H1 (cell line): ENCODE measurements around the gene TRIM28. TPM values are rescaled to one million over a fixed set of nuclear protein-coding genes. Genes with fewer than 3 reads are reported as not detected.
A peak's percentile ranks its signal among the peaks of the same experiment; 100 is the strongest.

Experiments used
- BCL11A ChIP-seq, 2 experiments: IDR thresholded peaks; one replicate each; pipeline ENCODE4 v1.6.1; 2011; ENCODE audit warnings: low read depth in 2 of 2, low read length in 2 of 2, mild to moderate bottlenecking in 2 of 2
- CBX8 ChIP-seq: fragments of 300-800, 300-1000 bp; sonication (generic); IDR thresholded peaks from 2 replicates; pipeline ENCODE4 v1.7.1; 2016; ENCODE audit warnings: low read depth, low read length, borderline replicate concordance
- CEBPB ChIP-seq: IDR thresholded peaks from 2 replicates; pipeline ENCODE4 v1.6.1; 2012; ENCODE audit warnings: low read depth, low read length
- E2F6 ChIP-seq: IDR thresholded peaks from 2 replicates; pipeline ENCODE4 v1.6.1; 2012; ENCODE audit warnings: inconsistent platforms
- EP300 ChIP-seq, 2 experiments: IDR thresholded peaks; 1 replicate in 1 of 2; 2 replicates in 1 of 2; pipeline ENCODE4 v1.6.1; 2011 to 2012; ENCODE audit warnings: low read depth in 2 of 2, low read length in 2 of 2, mild to moderate bottlenecking in 2 of 2, borderline replicate concordance in 1 of 2, inconsistent platforms in 1 of 2, moderate library complexity in 1 of 2
- EZH2 ChIP-seq: fragments of 200-600 bp; sonication (generic); IDR thresholded peaks from 2 replicates; pipeline ENCODE4 v1.7.1; 2012; ENCODE audit warnings: low read depth, mild to moderate bottlenecking, moderate library complexity, low read length, inconsistent platforms; ENCODE audit not compliant: severe bottlenecking
- FOSL1 ChIP-seq: IDR thresholded peaks from 2 replicates; pipeline ENCODE4 v1.6.1; 2011; ENCODE audit warnings: mild to moderate bottlenecking, low read depth, low read length, moderate library complexity; ENCODE audit not compliant: insufficient read depth
- GABPA ChIP-seq: IDR thresholded peaks from 2 replicates; pipeline ENCODE4 v1.6.1; 2011; ENCODE audit warnings: mild to moderate bottlenecking, low read length, moderate library complexity, borderline replicate concordance; ENCODE audit not compliant: insufficient read depth
- HDAC6 ChIP-seq: IDR thresholded peaks from one replicate; pipeline ENCODE4 v1.7.1; 2012; ENCODE audit warnings: low read depth, mild to moderate bottlenecking, inconsistent platforms, low read length, moderate library complexity
- KDM4A ChIP-seq: IDR thresholded peaks from one replicate; pipeline ENCODE4 v1.7.1; 2012; ENCODE audit warnings: low read depth, mild to moderate bottlenecking, moderate library complexity, low read length, inconsistent platforms; ENCODE audit not compliant: severe bottlenecking
- MAFK ChIP-seq: IDR thresholded peaks from 2 replicates; pipeline ENCODE4 v1.6.1; 2012; ENCODE audit warnings: low read depth, mild to moderate bottlenecking, improper control_type of control experiment, low read length
- NANOG ChIP-seq: IDR thresholded peaks from 2 replicates; pipeline ENCODE4 v1.6.1; 2011; ENCODE audit warnings: low read length, low read depth, mild to moderate bottlenecking, inconsistent platforms; ENCODE audit not compliant: insufficient read depth, poor library complexity, severe bottlenecking
- NRF1 ChIP-seq: IDR thresholded peaks from 2 replicates; pipeline ENCODE4 v1.6.1; 2011; ENCODE audit warnings: mild to moderate bottlenecking, low read depth, low read length, improper control_type of control experiment
- RBBP5 ChIP-seq: IDR thresholded peaks from 2 replicates; pipeline ENCODE4 v1.7.1; 2012; ENCODE audit warnings: low read depth, mild to moderate bottlenecking, inconsistent platforms, low read length, moderate library complexity, borderline replicate concordance
- RNF2 ChIP-seq: fragments of 200-900, 300-1000 bp; sonication (generic); IDR thresholded peaks from 2 replicates; pipeline ENCODE4 v1.7.1; 2016; ENCODE audit warnings: borderline replicate concordance, low read depth, mild to moderate bottlenecking, antibody characterized with exemption, low read length; ENCODE audit not compliant: poor library complexity, severe bottlenecking; ENCODE audit errors: missing control alignments
- SIRT6 ChIP-seq: IDR thresholded peaks from one replicate; pipeline ENCODE4 v1.7.1; 2012; ENCODE audit warnings: low read length, inconsistent platforms
- SP2 ChIP-seq: IDR thresholded peaks from 2 replicates; pipeline ENCODE4 v1.6.1; 2012; ENCODE audit warnings: mild to moderate bottlenecking, low read length, inconsistent platforms
- SP4 ChIP-seq: IDR thresholded peaks from 2 replicates; pipeline ENCODE4 v1.6.1; 2012; ENCODE audit warnings: low read length, inconsistent platforms
- SUZ12 ChIP-seq: fragments of 200-600 bp; sonication (generic); IDR thresholded peaks from 2 replicates; pipeline ENCODE4 v1.6.1; 2012; ENCODE audit warnings: mild to moderate bottlenecking, inconsistent platforms, low read length, moderate library complexity, mixed read lengths
- TAF7 ChIP-seq: optimal IDR thresholded peaks from 2 replicates; pipeline ENCODE3; 2011; ENCODE audit warnings: low read depth, mild to moderate bottlenecking, inconsistent platforms, low read length, moderate library complexity, borderline replicate concordance
- polyA plus RNA-seq, 7 experiments: library from polyadenylated mRNA; depleted of rRNA in 3 of 7; stranded (reverse) in 5 of 7; unstranded in 2 of 7; fragments of >200 nt in 5 of 7; fragments of 200-250 nt in 2 of 7; gene quantifications; 1 replicate in 5 of 7; 2 replicates in 1 of 7; 4 replicates in 1 of 7; pipeline versions ENCODE4 v1.2.1 to v1.2.3, GENCODE V29; 2011 to 2013; ENCODE audit warnings: missing spikeins in 2 of 7, mixed read lengths in 2 of 7
- total RNA-seq: library from RNA; stranded (reverse); fragmentation: NEBNext Ultra II Directional; extraction: Animal tissue kit (Norgen Biotek cat#: 25700); gene quantifications from 2 replicates; pipeline ENCODE4 v1.2.1, GENCODE V29; 2021
- TF ChIP-seq, protein P1 (sequence below): IDR thresholded peaks from 2 replicates; pipeline ENCODE4 v1.6.1; 2011; ENCODE audit warnings: low read depth, mild to moderate bottlenecking, low read length; ENCODE audit not compliant: insufficient read depth

Gene TRIM28
- total and polyA plus RNA-seq, 2 of the 8 experiments (the other 6 are each of a cell fraction or from before 2014, with no cell fraction given), result 1,433 to 1,442 TPM

- TF ChIP-seq, protein P1, sequence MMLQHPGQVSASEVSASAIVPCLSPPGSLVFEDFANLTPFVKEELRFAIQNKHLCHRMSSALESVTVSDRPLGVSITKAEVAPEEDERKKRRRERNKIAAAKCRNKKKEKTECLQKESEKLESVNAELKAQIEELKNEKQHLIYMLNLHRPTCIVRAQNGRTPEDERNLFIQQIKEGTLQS, result peak; percentile 42; the same call in 1 of the 2 replicates
- peak; percentile 83 for TF ChIP-seq TAF7
- no peak for TF ChIP-seq BCL11A (IDR thresholded peaks at IDR 0.05; ENCODE audit: low read depth in 2 of 2, low read length in 2 of 2)
- no peak for TF ChIP-seq SP4
- TF ChIP-seq NRF1, result no peak
- TF ChIP-seq SIRT6, result no peak
- TF ChIP-seq RNF2, result no peak
- no peak for TF ChIP-seq SUZ12
- TF ChIP-seq MAFK, result peak; percentile 85; the same call in 1 of the 2 replicates
- TF ChIP-seq CBX8, result no peak
- TF ChIP-seq EZH2, result no peak
- no peak for TF ChIP-seq KDM4A
- TF ChIP-seq E2F6, result peak; percentile 57; the same call in 1 of the 2 replicates
- TF ChIP-seq HDAC6, result no peak
- no peak for TF ChIP-seq SP2
- TF ChIP-seq RBBP5, result no peak
- no peak; a peak in 1 of 3 replicates for TF ChIP-seq EP300 (IDR thresholded peaks at IDR 0.05; ENCODE audit: borderline replicate concordance in 1 of 2, low read depth in 2 of 2, low read length in 2 of 2)
- no peak for TF ChIP-seq FOSL1
- peak; percentile 14; the same call in 1 of the 2 replicates for TF ChIP-seq CEBPB
- peak; percentile 28 for TF ChIP-seq NANOG
- no peak; the same call in 1 of the 2 replicates for TF ChIP-seq GABPA
Observed at GRCh38 chr19:58581227-58582141, 37.6 kb downstream of the TRIM28 start (continued).
